ENCODE results near the gene ZC3HAV1L. TPM values are rescaled to one million over a fixed set of nuclear protein-coding genes. Genes with fewer than 3 reads are reported as not detected.
"Not testable (repeated sequence)": the region's sequence is repeated elsewhere in the genome, so short reads cannot be mapped to it uniquely, and the experiment has no call there.

The ZC3HAV1L gene
- total RNA-seq, 1 donor from 2014 or later: 1.8 TPM

DNA sequence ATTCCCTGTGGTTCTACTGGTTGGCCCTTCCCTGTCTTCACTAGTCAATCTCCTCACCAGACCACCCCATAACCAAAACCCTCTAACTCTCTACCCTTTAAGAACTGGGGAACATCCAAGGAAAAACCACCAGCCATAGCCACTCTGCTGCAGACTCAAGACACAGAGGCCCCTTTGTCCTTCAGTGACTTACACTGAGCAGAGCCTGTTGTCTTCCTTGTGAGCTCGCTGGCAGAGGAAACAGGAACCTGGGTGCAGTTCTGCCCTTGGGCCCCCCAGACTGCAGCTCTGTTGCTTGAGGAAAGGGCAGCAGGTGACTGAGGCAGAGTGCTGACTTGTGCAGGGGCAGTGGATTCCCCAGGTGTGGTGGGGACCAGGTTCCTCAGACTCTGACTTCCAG, 43.1 kb upstream of the ZC3HAV1L start:
- CTCF ChIA-PET: no interaction called here
- POLR2A ChIA-PET: no interaction called here
- peaks cover 18% of the 10 kb centered on the region for H3K4me1 Mint-ChIP-seq

DNA sequence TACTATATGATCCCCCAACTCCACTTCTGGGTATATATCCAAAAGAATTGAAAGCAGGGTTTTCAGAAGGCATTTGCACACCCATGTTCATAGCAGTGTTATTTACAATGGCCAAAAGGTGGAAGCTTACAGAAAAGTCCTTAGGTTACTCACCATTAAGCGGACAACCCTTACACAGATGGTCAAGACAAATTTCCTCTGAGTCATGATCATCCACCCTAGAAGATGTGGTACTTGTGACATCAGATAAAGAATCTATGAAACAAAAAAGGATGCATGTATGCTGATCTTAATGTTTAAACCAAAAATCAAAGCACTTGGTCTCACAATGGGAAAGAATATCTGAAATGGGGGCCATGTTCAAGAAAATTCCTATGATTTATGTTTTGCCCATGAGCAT, 42.6 kb upstream of the ZC3HAV1L start:
- H3K27ac Mint-ChIP-seq: no peak overlapping the region
- ATAC-seq (ENCODE audit: low read depth) (no peak), DNase-seq (no peak)
- POLR2A ChIA-PET: no interaction called here
- peaks cover 94% of the 10 kb centered on the region for H3K36me3 Mint-ChIP-seq (ENCODE audit: low read depth)
- CTCF ChIA-PET: no interaction called here
- H3K9me3 Mint-ChIP-seq: no peaks in the 10 kb centered on the region
- H3K4me1 Mint-ChIP-seq: peaks cover 18% of the 10 kb centered on the region
- no peak overlapping the region for H3K4me3 Mint-ChIP-seq
- TF ChIP-seq CTCF (IDR thresholded peaks at IDR 0.05): no peak
- H3K27me3 Mint-ChIP-seq: no peaks in the 10 kb centered on the region
- intact Hi-C loops (cut with micrococcal nuclease): no loop called here

More for the DNA sequence above, 43.1 kb upstream of the ZC3HAV1L start:
- Mint-ChIP-seq H3K27me3 (no peaks in the 10 kb centered on the region), H3K27ac (peak overlapping the region; percentile 27), H3K36me3 (ENCODE audit: low read depth) (peaks cover 94% of the 10 kb centered on the region), H3K4me3 (no peak overlapping the region), H3K9me3 (no peaks in the 10 kb centered on the region)
- DNase-seq (no peak), ATAC-seq (ENCODE audit: low read depth) (no peak)
- TF ChIP-seq CTCF (IDR thresholded peaks at IDR 0.05): no peak
- intact Hi-C loops (cut with micrococcal nuclease): no loop called here

DNA sequence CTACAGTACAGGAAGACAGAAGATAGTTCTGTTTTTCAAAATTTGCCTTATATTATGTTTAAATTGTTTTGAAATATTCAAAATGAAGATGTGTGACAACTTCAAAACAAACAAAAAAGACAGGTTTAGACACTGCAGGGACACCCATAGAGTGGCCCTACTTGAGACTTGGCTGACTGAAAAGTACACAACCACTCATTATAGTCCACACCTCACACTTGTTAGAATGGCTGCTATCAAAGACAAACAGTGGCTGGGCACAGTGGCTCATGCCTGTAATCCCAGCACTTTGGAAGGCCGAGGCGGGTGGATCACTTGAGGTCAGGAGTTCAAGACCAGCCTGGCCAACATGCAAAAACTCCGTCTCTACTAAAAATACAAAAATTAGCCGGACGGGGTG, 41.9 kb upstream of the ZC3HAV1L start:
- Mint-ChIP-seq H3K4me1 (peaks cover 19% of the 10 kb centered on the region), H3K27ac (peak overlapping the region; percentile 12), H3K36me3 (ENCODE audit: low read depth) (peaks cover 92% of the 10 kb centered on the region)
- DNase-seq; H3K9me3 Mint-ChIP-seq; POLR2A ChIA-PET; intact Hi-C loops (cut with micrococcal nuclease); CTCF ChIA-PET; ATAC-seq (ENCODE audit: low read depth); H3K27me3 Mint-ChIP-seq; H3K4me3 Mint-ChIP-seq: not testable (repeated sequence)

- intact Hi-C loops (cut with micrococcal nuclease): loop anchor here (1.0 to 2.0 kb wide), 7 partner anchors 19 to 1171 kb away; partner anchors contain the start of gene ZC3HAV1
- no peak for TF ChIP-seq CTCF (IDR thresholded peaks at IDR 0.05)
- Mint-ChIP-seq H3K27ac (no peak overlapping the region), H3K9me3 (no peaks in the 10 kb centered on the region), H3K4me3 (no peak overlapping the region), H3K27me3 (no peaks in the 10 kb centered on the region), H3K4me1 (peaks cover 20% of the 10 kb centered on the region), H3K36me3 (ENCODE audit: low read depth) (peaks cover 91% of the 10 kb centered on the region)
- DNase-seq (no peak), ATAC-seq (ENCODE audit: low read depth) (no peak)
- ChIA-PET CTCF (interaction anchor here (1.0 to 2.7 kb wide), 9 partner anchors 9 to 156 kb away, joined by 4 to 15 read pairs (median 13); no protein-coding TSS in a partner anchor), POLR2A (interaction anchor here (1.4 kb wide), 1 partner anchor 57 kb away, joined by 4 read pairs; a partner anchor contains a TSS)
Measured at GRCh38 chr7:139075871-139076686, 40.2 kb upstream of the ZC3HAV1L start.

- no peak overlapping the region for H3K4me3 Mint-ChIP-seq
- intact Hi-C loops (cut with micrococcal nuclease): loop anchor here (1.0 to 2.0 kb wide), 7 partner anchors 20 to 1170 kb away; partner anchors contain the start of gene ZC3HAV1
- ChIA-PET CTCF (interaction anchor here (0.5 to 2.7 kb wide), 19 partner anchors 10 to 1605 kb away, joined by 3 to 15 read pairs (median 5); a partner anchor contains a TSS), POLR2A (interaction anchor here (0.6 to 1.6 kb wide), 5 partner anchors 20 to 192 kb away, joined by 3 to 7 read pairs (median 4); a partner anchor contains a TSS)
- no peak for TF ChIP-seq CTCF (IDR thresholded peaks at IDR 0.05)
- H3K4me1 Mint-ChIP-seq: peaks cover 17% of the 10 kb centered on the region
- ATAC-seq (ENCODE audit: low read depth) (peak; percentile 87), DNase-seq (no peak)
- H3K36me3 Mint-ChIP-seq (ENCODE audit: low read depth): peaks cover 83% of the 10 kb centered on the region
- peak overlapping the region; percentile 60 for H3K27ac Mint-ChIP-seq
- no peaks in the 10 kb centered on the region for H3K9me3 Mint-ChIP-seq
- no peaks in the 10 kb centered on the region for H3K27me3 Mint-ChIP-seq
Measured at GRCh38 chr7:139075031-139075652, 39.3 kb upstream of the ZC3HAV1L start.

All from activated B cell treated with CpG ODN at 0.5 μM for 24 hours (primary cell).